ENCODE results near the gene TRMU. TPM values are rescaled to one million over a fixed set of nuclear protein-coding genes. Genes with fewer than 3 reads are reported as not detected.
A peak's percentile ranks its signal among the peaks of the same experiment; 100 is the strongest.

TRMU gene
- total RNA-seq, 2 donors from 2014 or later, result 92.0 to 92.2 TPM

- no peaks in the 10 kb centered on the region for H3K4me1 Mint-ChIP-seq
- ATAC-seq (replicated peaks), result no peak
- H3K27me3 Mint-ChIP-seq, result no peaks in the 10 kb centered on the region
- no peak overlapping the region for H3K4me3 Mint-ChIP-seq
- peaks cover 15% of the 10 kb centered on the region for H3K36me3 Mint-ChIP-seq (ENCODE audit: low read depth)
- H3K9me3 Mint-ChIP-seq, result no peaks in the 10 kb centered on the region
- no peak overlapping the region for H3K27ac Mint-ChIP-seq
These were observed 16.2 kb upstream of the TRMU start for GRCh38 chr22:46319319-46319718.

GRCh38 chr22:46320166-46320710, 15.3 kb upstream of the TRMU start:
- Mint-ChIP-seq H3K27me3 (no peaks in the 10 kb centered on the region), H3K36me3 (ENCODE audit: low read depth) (peaks cover 15% of the 10 kb centered on the region)

GRCh38 chr22:46320716-46321386, 14.7 kb upstream of the TRMU start:
- no peaks in the 10 kb centered on the region for H3K4me1 Mint-ChIP-seq
- H3K27me3 Mint-ChIP-seq, result no peaks in the 10 kb centered on the region
- no peak for ATAC-seq (replicated peaks)
- no peak overlapping the region for H3K4me3 Mint-ChIP-seq
- no peaks in the 10 kb centered on the region for H3K9me3 Mint-ChIP-seq
- H3K27ac Mint-ChIP-seq, result no peak overlapping the region
- peaks cover 15% of the 10 kb centered on the region for H3K36me3 Mint-ChIP-seq (ENCODE audit: low read depth)

More at GRCh38 chr22:46320166-46320710, 15.3 kb upstream of the TRMU start:
- Mint-ChIP-seq H3K4me1 (no peaks in the 10 kb centered on the region), H3K27ac (no peak overlapping the region), H3K4me3 (no peak overlapping the region), H3K9me3 (no peaks in the 10 kb centered on the region)
- no peak for ATAC-seq (replicated peaks)

GRCh38 chr22:46322711-46323110, 12.8 kb upstream of the TRMU start:
- Mint-ChIP-seq H3K36me3 (ENCODE audit: low read depth) (peaks cover 14% of the 10 kb centered on the region), H3K4me1 (no peaks in the 10 kb centered on the region), H3K27me3 (no peaks in the 10 kb centered on the region), H3K4me3 (no peak overlapping the region), H3K9me3 (no peaks in the 10 kb centered on the region), H3K27ac (no peak overlapping the region)
- no peak for ATAC-seq (replicated peaks)

- ATAC-seq (replicated peaks), result no peak
- Mint-ChIP-seq H3K4me1 (no peaks in the 10 kb centered on the region), H3K36me3 (ENCODE audit: low read depth) (peaks cover 9% of the 10 kb centered on the region), H3K9me3 (no peaks in the 10 kb centered on the region), H3K4me3 (no peak overlapping the region), H3K27me3 (no peaks in the 10 kb centered on the region), H3K27ac (no peak overlapping the region)
These were observed 12.4 kb upstream of the TRMU start for GRCh38 chr22:46323162-46323561.

GRCh38 chr22:46326066-46326680, 9.3 kb upstream of the TRMU start:
- no peaks in the 10 kb centered on the region for H3K4me1 Mint-ChIP-seq
- peaks cover 15% of the 10 kb centered on the region for H3K36me3 Mint-ChIP-seq (ENCODE audit: low read depth)
- no peak overlapping the region for H3K27ac Mint-ChIP-seq
- ATAC-seq (replicated peaks), result no peak
- no peaks in the 10 kb centered on the region for H3K27me3 Mint-ChIP-seq
- H3K9me3 Mint-ChIP-seq, result no peaks in the 10 kb centered on the region
- H3K4me3 Mint-ChIP-seq, result no peak overlapping the region

- peaks cover 15% of the 10 kb centered on the region for H3K36me3 Mint-ChIP-seq (ENCODE audit: low read depth)
- no peaks in the 10 kb centered on the region for H3K4me1 Mint-ChIP-seq
- no peak for ATAC-seq (replicated peaks)
- no peak overlapping the region for H3K27ac Mint-ChIP-seq
- H3K9me3 Mint-ChIP-seq, result no peaks in the 10 kb centered on the region
- no peak overlapping the region for H3K4me3 Mint-ChIP-seq
- no peaks in the 10 kb centered on the region for H3K27me3 Mint-ChIP-seq
These were observed 7.6 kb upstream of the TRMU start for GRCh38 chr22:46327691-46328465.

- Mint-ChIP-seq H3K9me3 (no peaks in the 10 kb centered on the region), H3K36me3 (ENCODE audit: low read depth) (peaks cover 15% of the 10 kb centered on the region)
- ATAC-seq (replicated peaks), result no peak
These were observed 6.7 kb upstream of the TRMU start for GRCh38 chr22:46328797-46329196.

GRCh38 chr22:46329616-46330015, 5.9 kb upstream of the TRMU start:
- no peaks in the 10 kb centered on the region for H3K27me3 Mint-ChIP-seq
- ATAC-seq (replicated peaks), result no peak
- peaks cover 4% of the 10 kb centered on the region for H3K4me1 Mint-ChIP-seq
- no peak overlapping the region for H3K27ac Mint-ChIP-seq
- peaks cover 15% of the 10 kb centered on the region for H3K36me3 Mint-ChIP-seq (ENCODE audit: low read depth)
- H3K9me3 Mint-ChIP-seq, result no peaks in the 10 kb centered on the region
- no peak overlapping the region for H3K4me3 Mint-ChIP-seq

More at GRCh38 chr22:46328797-46329196, 6.7 kb upstream of the TRMU start:
- H3K27me3 Mint-ChIP-seq, result no peaks in the 10 kb centered on the region
- no peaks in the 10 kb centered on the region for H3K4me1 Mint-ChIP-seq
- no peak overlapping the region for H3K4me3 Mint-ChIP-seq
- no peak overlapping the region for H3K27ac Mint-ChIP-seq

GRCh38 chr22:46330426-46330825, 5.1 kb upstream of the TRMU start:
- Mint-ChIP-seq H3K9me3 (no peaks in the 10 kb centered on the region), H3K4me3 (no peak overlapping the region), H3K36me3 (ENCODE audit: low read depth) (peaks cover 15% of the 10 kb centered on the region), H3K4me1 (peaks cover 4% of the 10 kb centered on the region), H3K27me3 (no peaks in the 10 kb centered on the region), H3K27ac (no peak overlapping the region)
- ATAC-seq (replicated peaks), result no peak

GRCh38 chr22:46331496-46331895, 4.0 kb upstream of the TRMU start:
- ATAC-seq (replicated peaks), result no peak
- H3K36me3 Mint-ChIP-seq (ENCODE audit: low read depth), result peaks cover 17% of the 10 kb centered on the region
- no peak overlapping the region for H3K4me3 Mint-ChIP-seq
- peaks cover 6% of the 10 kb centered on the region for H3K4me1 Mint-ChIP-seq
- no peaks in the 10 kb centered on the region for H3K27me3 Mint-ChIP-seq
- no peaks in the 10 kb centered on the region for H3K9me3 Mint-ChIP-seq
- H3K27ac Mint-ChIP-seq, result no peak overlapping the region

- Mint-ChIP-seq H3K4me3 (peak overlapping the region; percentile 95), H3K27me3 (no peaks in the 10 kb centered on the region), H3K9me3 (no peaks in the 10 kb centered on the region), H3K27ac (peak overlapping the region; percentile 98), H3K4me1 (peaks cover 29% of the 10 kb centered on the region), H3K36me3 (ENCODE audit: low read depth) (peaks cover 52% of the 10 kb centered on the region)
- peak; percentile 45 for ATAC-seq (replicated peaks)
These were observed 885 bp downstream of the TRMU start for GRCh38 chr22:46336119-46337078.

- Mint-ChIP-seq H3K4me1 (peaks cover 29% of the 10 kb centered on the region), H3K27ac (peak overlapping the region; percentile 67), H3K9me3 (no peaks in the 10 kb centered on the region), H3K27me3 (no peaks in the 10 kb centered on the region), H3K4me3 (peak overlapping the region; percentile 95), H3K36me3 (ENCODE audit: low read depth) (peaks cover 67% of the 10 kb centered on the region)
- no peak for ATAC-seq (replicated peaks)
These were observed 2.4 kb downstream of the TRMU start for GRCh38 chr22:46337870-46338269.

- Mint-ChIP-seq H3K27me3 (no peaks in the 10 kb centered on the region), H3K27ac (peak overlapping the region; percentile 67), H3K4me1 (peaks cover 29% of the 10 kb centered on the region), H3K4me3 (no peak overlapping the region), H3K9me3 (no peaks in the 10 kb centered on the region), H3K36me3 (ENCODE audit: low read depth) (peaks cover 74% of the 10 kb centered on the region)
- no peak for ATAC-seq (replicated peaks)
These were observed 3.1 kb downstream of the TRMU start for GRCh38 chr22:46338636-46339035.
